ENCODE results near the gene OR51V1.

GRCh38 chr11:5230266-5230665 is 29.8 kb upstream of the OR51V1 start:
- TF ChIP-seq CTCF (conservative IDR thresholded peaks at IDR 0.05; ENCODE audit: low read length) (no peak), EZH2phosphoT487 (IDR thresholded peaks at IDR 0.05; ENCODE audit: borderline replicate concordance) (no peak)

Measured in Loucy (cell line).